Activated T-cell treated with anti-CD3 and anti-CD28 coated beads for 24 hours (primary cell): ENCODE measurements around the gene ZNF667.

Experiments
- DNase-seq: peaks from one replicate; pipeline ENCODE4 v3.0.0-alpha.2; 2020; ENCODE audit warnings: low read depth

ZNF667 gene

GRCh38 chr19:56476651-56477428, at the start of gene ZNF667:
Gene ZNF667 (minus strand): TSS chr19:56477345. CDS start chr19:56462370, 14,975 bp downstream.
- peak; percentile 9 for DNase-seq

DNA sequence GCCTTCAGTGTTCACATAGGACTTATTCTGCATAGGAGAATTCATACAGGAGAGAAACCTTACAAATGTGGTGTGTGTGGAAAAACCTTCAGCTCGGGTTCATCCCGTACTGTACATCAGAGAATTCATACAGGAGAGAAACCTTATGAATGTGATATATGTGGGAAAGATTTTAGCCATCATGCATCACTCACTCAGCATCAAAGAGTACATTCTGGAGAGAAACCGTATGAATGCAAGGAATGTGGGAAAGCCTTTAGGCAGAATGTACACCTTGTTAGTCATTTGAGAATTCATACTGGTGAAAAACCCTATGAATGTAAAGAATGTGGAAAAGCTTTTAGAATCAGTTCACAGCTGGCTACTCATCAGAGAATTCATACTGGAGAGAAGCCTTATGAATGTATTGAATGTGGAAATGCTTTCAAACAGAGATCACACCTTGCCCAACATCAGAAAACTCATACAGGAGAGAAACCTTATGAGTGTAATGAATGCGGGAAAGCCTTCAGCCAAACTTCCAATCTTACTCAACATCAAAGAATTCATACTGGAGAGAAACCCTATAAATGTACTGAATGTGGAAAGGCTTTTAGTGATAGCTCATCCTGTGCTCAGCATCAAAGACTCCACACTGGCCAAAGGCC, 48.2 kb upstream of the ZNF667 start:
- no peak for DNase-seq

DNA sequence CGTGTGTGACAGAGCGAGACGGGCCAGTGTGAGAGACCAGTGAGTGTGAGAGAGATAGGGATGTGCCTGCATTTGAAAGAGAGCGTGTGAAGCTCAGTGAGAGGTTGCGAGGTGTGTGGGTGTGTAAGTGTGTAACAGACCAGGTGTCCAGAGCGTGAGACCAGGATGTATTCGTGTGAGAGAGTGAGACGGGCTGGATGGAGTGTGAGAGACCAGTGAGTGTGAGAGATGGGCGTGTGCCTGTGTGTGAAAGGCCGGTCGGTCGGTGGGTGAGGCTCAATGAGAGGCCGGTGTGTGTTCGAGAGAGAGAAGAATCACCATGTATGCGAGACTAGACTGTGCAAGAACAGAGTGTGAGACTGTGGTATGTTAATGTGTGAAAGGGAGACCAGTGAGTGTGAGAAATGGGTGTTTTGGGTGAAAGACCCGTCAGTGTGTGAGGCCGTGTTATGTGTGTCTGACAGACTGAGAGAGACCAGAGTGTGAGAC, 31.2 kb upstream of the ZNF667 start:
- no peak for DNase-seq

GRCh38 chr19:56507446-56508289, 30.5 kb upstream of the ZNF667 start, which contains the start of gene ZNF471:
Gene ZNF471 (plus strand): TSS chr19:56507855. CDS start chr19:56511572, 3,717 bp downstream.
- peak; percentile 77 for DNase-seq

DNA sequence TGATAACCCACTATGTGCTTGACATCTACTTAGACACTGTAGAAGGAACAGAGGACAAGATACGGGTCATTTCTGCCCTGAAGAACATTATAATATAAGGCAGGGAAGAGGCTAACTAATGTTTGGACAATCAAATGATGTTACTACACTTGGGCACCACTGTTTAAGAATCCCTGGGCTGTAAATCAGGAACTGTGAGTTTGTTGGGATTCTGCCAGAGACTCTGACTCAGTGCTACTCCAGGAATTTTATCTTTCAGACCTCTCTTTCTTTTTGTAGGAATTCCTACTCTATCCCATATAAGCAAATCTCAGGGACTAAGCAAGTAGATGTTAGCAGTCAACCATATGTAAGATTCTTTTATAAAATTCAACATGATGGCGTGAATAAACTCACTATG, 27.4 kb upstream of the ZNF667 start:
- DNase-seq = no peak

DNA sequence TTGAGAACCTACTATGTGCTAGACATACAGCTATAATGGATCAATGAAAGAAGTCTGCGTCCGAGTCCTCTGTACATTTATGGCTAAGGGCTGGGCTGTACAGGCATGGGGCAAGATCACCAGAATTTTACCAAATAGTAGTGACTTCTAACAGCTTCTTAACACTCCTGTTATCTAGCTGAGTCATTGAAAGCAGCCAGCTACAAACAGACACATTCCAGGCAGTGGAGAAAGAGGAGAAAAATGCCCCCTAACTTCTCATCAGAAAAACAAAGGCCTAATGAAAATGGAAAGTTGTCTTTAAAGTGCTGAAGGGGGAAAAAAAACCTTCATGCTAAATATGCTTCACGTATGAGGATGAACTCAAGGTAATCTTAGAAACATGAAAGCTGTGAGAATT, 14.3 kb upstream of the ZNF667 start:
- DNase-seq = no peak

DNA sequence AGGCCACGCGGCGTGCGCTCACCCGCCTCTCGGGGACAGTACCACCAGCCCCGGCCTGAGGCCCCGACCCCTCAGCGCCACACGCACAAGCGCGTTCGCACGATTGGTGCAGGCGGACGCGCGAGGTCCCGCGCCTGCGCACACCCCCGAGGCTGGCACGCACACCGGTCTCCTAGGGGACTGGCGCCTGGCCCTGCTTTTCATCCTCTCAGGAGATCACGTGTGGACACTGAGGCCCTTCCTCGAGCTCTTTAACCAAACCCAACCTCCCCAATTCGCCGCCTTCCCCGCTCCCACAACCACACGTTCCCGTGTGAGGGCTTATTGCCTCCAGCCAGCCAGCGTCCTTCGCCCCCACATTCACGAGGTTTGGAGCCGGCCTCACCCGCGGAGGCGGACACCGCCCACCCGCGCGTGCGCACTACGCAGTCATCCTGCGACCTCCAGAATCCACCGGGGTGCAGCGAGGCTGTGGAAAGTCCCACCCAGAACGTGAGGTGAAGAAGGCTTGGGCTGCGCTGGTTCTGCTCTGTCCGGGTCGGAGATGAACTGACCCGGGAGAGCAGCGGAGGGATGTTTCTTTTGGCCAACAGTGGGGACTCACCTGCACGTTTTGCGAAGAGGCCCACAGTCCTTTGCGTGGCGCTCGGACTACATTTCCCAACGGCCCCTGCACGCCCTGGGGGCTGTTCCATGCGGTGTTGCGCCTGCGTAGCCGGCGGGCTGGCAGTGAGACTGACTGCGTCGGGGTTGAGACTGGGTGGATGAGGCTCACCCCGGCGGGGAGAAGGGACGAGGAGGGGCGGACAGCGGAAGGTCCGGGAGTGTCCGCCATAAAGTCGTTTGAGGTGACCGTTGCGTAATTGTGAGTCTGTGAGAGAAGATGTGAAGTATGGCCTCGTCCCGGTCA, 539 bp upstream of the ZNF667 start:
- peak; percentile 55 for DNase-seq

- no peak for DNase-seq
Observed at GRCh38 chr19:56476093-56476492, 1.1 kb downstream of the ZNF667 start.

GRCh38 chr19:56474308-56474707, 2.8 kb downstream of the ZNF667 start:
- DNase-seq = no peak

GRCh38 chr19:56441206-56441792, 35.8 kb downstream of the ZNF667 start:
- DNase-seq = no peak

DNA sequence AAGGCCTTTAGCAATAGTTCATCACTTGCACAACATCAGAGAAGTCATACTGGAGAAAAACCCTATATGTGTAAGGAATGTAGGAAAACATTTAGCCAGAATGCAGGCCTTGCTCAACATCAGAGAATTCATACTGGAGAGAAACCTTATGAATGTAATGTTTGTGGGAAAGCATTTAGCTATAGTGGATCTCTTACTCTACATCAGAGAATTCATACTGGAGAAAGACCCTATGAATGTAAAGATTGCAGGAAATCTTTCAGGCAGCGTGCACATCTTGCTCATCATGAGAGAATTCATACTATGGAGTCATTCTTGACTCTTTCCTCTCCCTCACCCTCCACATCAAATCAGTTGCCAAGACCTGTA, 53.2 kb downstream of the ZNF667 start:
- DNase-seq = no peak

DNA sequence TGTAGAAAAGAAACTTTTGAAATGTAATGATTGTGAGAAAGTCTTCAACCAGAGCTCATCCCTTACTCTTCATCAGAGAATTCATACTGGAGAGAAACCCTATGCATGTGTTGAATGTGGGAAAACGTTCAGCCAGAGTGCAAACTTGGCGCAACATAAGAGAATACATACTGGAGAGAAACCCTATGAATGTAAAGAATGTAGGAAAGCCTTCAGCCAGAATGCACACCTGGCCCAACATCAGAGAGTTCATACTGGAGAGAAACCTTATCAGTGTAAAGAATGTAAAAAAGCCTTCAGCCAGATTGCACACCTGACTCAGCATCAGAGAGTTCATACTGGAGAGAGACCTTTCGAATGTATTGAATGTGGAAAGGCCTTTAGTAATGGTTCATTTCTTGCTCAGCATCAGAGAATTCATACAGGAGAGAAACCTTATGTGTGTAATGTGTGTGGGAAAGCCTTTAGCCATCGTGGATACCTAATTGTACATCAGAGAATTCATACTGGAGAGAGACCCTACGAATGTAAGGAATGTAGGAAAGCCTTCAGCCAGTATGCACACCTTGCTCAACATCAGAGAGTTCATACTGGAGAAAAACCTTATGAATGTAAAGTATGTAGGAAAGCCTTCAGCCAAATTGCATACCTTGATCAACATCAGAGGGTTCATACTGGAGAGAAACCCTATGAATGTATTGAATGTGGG, 53.7 kb downstream of the ZNF667 start:
- DNase-seq = no peak

DNA sequence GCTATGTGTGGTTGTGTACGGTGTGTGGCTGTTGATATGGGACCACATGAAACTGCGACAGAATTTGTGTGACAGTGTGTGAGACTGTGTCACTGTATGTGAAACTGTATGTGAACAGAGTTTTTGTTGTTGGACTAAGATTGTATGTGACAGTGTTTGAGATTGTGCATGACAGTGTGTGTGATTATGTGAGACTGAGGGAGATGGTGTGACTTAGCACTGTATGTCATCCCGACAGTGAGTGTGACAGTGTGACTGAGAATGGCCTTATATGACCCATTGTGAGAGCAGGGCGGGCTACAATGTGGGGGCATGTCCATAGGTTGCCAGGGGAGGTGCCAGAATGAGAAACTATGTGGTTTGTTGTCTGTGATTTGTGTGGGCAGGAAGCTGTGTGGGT, 72.1 kb downstream of the ZNF667 start:
- DNase-seq = no peak

GRCh38 chr19:56404705-56405056, 72.5 kb downstream of the ZNF667 start:
- DNase-seq = no peak

DNA sequence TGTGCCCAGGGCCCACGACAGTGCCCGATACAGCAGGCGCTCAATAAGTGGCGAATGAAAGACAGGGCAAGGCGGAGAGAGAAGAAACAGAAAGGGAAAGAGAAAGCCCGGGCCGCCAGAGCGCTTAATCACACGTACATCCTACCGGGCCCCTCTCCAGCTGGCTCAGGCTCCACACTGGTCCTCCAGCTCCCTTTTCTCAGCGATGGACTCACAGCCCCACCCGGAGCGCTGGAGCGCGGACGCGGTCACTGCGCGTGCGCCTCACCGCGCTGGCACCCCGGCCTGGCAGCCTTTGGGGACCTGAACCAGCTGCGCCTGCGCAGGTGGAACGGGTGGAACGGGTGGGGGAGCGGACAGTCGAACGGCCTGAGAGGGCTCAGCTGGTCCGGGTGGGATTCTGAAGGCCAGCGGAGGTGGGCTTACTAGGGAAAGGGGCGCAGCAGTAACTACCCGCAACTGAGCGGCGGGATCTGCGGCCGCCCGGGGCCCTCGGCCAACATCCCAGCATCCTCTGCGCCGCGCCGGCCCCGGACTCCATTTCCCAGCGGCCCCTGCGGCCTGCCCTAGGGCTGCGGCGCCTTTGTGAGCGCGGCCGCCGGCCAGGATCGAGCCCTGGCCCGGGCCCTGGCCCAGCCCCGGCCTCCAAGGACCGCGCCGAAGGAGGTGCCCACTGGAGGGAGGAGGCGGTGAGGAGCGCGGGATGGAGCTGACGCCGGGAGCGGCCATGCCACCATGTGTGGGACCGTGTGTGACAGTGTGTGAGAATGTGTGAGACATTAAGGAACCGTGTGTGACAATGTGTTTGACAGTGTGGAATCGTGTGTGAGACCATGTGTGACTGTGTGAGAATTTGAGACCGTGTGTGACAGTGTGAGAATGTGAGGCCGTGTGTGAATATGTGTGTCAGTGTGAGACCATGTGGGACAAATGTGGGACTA, 73.1 kb downstream of the ZNF667 start, which contains the start of gene ZNF583:
ZNF583 (plus strand) TSS at position 569 of the 941 bp plus-strand sequence. CDS start 2,783 bp downstream, outside the sequence.
- DNase-seq = peak; percentile 88

GRCh38 chr19:56403261-56403660, 73.9 kb downstream of the ZNF667 start:
- DNase-seq = no peak

- DNase-seq = no peak
Observed at GRCh38 chr19:56400485-56400884, 76.7 kb downstream of the ZNF667 start.

GRCh38 chr19:56398809-56399208, 78.3 kb downstream of the ZNF667 start:
- no peak for DNase-seq
